ENCODE results near the gene LAMA4.
"Not testable (repeated sequence)": the region's sequence is repeated elsewhere in the genome, so short reads cannot be mapped to it uniquely, and the experiment has no call there.

The LAMA4 gene

GRCh38 chr6:112153926-112154607 is 100.3 kb downstream of the LAMA4 start:
- DNase-seq (ENCODE audit: low spot score): no peak

DNA sequence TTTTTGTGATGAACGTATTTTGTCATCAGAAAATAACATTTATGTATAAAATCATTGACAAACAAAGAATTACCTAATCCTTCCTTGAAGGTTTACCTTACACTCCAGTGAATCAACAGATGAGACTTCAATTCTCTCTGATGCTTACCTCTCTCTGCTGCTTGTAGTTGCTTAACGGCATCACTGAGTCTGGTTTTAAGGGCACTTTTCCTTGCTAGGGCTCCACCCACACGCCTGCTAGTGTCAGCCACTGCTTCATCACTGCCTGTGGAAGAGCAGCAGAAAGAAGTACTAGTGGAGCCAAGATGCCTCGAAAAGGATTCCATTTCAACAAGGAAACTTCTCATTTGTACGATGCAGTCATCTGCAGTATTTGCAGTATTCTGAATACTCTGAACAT is 104.0 kb downstream of the LAMA4 start:
- no peak for DNase-seq (ENCODE audit: low spot score)

DNA sequence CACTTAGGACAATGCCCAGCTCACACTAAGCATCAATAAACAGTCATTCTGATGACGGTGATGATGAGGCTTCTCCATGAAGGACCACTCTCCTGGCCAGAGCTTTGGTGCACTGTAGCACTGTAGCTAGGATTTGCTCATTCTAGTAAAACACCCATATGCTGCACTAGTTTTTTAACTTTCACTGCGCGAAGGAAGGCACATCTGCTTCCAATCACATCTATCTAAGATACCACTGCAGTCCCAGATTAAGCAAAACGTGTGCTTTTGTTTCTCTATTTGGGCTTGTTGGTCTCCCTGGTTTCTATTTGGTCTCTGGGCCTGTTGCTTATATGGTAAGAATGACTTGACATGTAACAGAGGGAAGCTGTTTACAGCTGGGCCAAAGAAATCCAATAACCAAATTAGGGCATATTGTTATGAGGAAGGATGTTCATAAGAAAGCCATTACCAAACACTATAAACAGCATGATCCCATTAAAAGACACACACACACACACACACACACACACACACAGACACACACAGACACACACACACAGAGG is 104.6 kb downstream of the LAMA4 start:
- DNase-seq (ENCODE audit: low spot score): no peak

DNA sequence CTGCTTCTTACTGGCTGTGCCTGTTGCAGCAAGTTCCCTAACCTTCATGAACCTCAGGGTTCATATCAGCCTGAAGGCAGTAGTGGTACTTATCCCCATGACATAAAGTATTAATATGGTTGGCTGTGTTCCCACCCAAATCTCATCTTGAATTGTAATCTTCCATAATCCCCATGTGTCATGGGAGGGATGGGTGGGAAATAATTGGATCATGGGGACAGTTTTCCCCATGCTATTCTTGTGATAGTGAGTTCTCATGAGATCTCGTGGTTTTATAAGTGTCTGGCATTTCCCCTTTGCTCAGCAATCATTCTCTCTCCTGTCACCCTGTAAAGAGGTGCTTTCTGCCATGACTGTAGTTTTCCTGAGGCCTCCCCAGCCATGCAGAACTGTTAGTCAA is 105.1 kb downstream of the LAMA4 start:
- DNase-seq (ENCODE audit: low spot score): no peak

- no peak for DNase-seq (ENCODE audit: low spot score)
Observed at GRCh38 chr6:112148103-112148502, 106.3 kb downstream of the LAMA4 start.

GRCh38 chr6:112145080-112145573 is 109.2 kb downstream of the LAMA4 start:
- no peak for DNase-seq (ENCODE audit: low spot score)

GRCh38 chr6:112144145-112144926 is 110.0 kb downstream of the LAMA4 start:
- no peak for DNase-seq (ENCODE audit: low spot score)

DNA sequence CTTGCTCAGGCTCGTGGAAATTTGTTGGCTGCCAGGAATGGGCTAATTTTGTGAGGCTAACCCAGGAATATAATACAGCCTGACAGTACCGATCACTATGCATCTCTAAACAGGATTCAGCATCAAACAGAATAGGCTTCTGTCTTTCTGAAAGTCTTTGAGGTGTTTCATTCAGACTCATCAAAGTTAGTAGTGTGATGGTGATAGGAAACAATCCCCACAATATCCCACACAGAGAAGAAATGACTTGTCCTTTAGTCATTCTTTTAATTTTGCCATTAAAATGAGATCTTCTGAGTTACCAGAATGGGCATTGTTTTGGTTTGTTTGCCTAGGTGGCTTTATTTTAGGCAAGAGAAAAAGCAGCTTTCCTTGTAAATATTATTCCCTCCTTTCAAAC is 112.7 kb downstream of the LAMA4 start:
- DNase-seq (ENCODE audit: low spot score): no peak

GRCh38 chr6:112139052-112139451 is 115.3 kb downstream of the LAMA4 start:
- no peak for DNase-seq (ENCODE audit: low spot score)

DNA sequence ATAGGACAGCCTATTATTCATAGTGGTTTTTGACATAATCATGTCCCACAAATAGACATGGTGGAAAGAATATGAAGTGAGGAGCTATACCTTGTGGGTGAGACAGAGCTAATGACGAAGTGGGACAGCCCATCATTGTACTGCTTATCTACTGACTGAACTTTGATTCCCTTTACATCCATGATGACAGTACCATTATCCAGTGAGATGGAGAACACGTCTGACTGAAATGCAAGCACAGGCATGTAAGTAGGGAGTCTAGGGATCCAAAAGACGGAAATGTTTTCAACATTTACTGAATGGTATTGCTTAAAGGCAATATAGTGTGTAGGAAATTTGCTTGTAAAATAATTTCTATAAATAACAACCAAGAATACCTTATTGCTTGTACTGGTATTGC is 123.5 kb downstream of the LAMA4 start:
- DNase-seq (ENCODE audit: low spot score): no peak

DNA sequence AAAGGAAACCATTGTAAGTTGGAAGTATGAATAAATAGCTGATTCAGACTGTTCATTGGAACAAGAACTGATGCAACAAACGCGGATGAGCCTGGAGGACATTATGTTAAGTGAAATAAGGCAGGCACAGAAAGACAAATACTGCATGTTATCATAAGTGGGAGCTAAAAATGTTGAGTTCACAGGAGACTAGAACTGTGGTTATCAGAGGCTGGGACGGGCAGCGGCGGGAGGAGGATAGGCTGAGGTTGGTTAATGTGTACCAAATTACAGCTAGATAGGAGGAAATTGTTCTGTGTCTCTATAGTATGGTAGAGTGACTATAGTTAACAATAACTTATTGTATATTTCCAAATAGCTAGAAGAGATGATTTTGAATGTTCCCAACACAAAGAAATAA is 126.2 kb downstream of the LAMA4 start:
- DNase-seq (ENCODE audit: low spot score): no peak

GRCh38 chr6:112123982-112124381 is 130.4 kb downstream of the LAMA4 start:
- DNase-seq (ENCODE audit: low spot score): no peak

DNA sequence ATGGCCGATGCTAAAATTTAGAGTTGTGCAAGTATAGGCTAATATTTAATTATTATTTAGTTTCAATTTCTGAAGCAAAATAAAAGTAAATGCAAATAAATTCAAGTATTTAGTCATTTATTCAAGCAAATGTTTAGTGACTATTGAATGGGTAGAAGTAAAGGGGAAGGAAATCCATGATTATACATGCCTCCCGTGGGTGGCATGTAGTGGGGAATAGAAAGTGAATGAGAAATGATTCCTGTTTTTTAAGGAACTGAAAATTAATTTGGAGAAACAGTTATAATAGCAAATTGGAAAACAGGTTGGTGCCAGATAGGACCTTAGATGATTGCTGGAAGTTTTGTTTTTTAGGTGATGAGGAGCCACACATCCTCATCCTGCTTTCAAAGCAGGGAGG is 131.6 kb downstream of the LAMA4 start:
- no peak for DNase-seq (ENCODE audit: low spot score)

- no peak for DNase-seq (ENCODE audit: low spot score)
Observed at GRCh38 chr6:112118034-112118433, 136.3 kb downstream of the LAMA4 start.

DNA sequence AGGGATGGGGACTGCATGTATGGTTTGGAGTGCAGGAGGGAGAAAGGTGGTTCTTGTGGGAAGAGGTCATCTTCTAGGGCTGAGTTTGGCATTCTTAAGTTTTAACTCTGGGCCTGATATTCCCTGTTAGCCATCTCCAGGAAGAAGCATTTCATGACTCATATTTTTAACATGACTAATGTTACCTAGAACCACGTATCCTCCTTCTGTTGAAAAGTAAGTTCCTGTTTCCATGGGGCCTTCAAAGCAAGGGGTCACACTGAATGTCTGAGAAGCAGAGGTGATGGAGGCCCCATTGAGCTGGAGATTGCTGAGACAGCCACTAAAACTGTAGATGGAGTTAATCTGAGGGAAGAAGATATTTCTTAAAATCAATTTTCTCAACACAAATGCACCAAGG is 136.8 kb downstream of the LAMA4 start:
- no peak for DNase-seq (ENCODE audit: low spot score)

DNA sequence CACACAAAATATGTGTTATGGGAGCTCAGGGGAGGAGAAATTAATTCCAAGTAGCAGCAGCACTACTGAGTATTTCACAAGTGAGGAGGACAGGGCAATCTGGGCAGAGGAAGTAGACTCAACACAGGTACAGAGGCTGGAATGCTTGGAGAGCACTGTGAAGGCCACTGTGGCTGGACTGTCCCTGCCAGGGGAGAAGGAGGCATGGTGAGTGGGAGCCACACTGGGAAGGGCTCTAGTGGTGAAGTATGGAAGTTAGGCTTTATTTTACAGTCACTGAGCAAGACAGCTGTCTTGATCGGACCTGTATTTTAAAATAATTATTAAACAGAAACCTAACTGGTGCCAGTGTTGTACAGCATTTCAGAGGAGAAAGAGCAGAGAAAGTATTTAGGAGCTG is 138.1 kb downstream of the LAMA4 start:
- DNase-seq (ENCODE audit: low spot score): no peak

DNA sequence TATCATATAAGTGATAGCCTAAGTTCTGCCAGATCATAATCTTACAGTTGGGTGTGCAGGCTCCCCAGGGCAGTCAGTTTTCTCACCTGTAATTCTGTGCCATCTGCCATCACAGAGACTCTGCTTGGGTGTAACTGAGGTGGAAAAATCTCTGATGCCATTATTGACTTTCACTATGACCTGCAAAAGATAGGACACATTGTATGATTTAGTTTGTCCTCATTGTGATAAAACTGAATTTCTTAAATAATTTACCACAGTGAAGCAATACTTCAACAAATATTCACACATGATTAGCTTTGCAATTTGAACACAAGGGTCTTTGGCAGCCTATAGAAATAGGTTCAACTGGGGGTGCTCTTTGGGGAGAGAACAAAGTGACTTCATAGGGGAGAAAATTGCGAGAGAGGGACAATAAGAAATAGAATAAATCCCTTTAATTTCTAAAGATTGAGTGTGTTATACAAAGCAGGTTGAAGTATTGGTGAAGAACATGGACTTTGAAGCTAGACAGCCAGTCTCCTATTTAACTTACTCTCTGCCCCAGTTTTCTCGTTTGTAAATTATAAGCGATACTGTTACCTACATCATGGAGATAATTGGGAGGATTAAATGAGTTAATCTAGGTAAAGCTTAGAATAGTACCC is 139.7 kb downstream of the LAMA4 start:
- no peak for DNase-seq (ENCODE audit: low spot score)

GRCh38 chr6:112113918-112114317 is 140.4 kb downstream of the LAMA4 start:
- no peak for DNase-seq (ENCODE audit: low spot score)

GRCh38 chr6:112113431-112113830 is 140.9 kb downstream of the LAMA4 start:
- DNase-seq (ENCODE audit: low spot score): no peak

DNA sequence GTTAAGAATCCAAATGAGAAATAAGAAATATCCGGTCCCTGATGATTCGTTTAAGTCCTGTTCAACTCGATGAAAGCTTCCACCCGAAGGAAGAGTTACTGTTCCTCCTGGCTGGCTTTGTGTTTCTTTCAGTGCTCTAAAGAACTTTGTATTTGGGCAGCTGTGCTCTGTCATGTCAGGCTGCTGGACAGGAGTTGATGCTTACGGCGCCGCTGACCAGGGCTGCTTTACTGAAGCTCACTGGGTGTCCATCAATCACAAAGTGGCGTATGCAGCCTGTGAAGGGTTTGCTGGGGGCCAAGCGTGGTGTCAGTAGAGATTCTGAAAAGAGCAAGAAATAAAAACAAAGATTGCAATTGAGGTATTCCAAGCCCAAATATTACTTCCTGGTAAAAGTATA is 145.1 kb downstream of the LAMA4 start:
- no peak for DNase-seq (ENCODE audit: low spot score)

DNA sequence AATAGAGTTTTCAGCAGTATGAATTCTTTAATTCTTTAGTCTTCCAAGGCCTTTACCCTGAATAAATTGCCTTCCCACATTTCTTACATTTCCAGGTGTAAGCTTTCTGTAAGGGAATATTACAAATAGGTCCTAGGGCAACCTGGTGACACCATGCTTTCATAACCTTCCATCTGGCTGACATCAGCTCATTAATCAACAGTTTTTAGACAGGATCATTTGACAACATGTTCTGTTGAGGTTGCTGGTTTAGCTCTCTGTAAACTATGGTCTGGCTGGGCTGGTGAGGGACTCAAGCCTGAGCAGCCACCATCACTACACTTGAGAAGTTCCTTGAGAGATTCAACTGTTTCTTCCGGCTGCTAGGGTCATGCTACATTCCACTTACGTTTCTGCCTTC is 147.8 kb downstream of the LAMA4 start:
- no peak for DNase-seq (ENCODE audit: low spot score)

GRCh38 chr6:112106026-112106425 is 148.3 kb downstream of the LAMA4 start:
- not testable (repeated sequence) for DNase-seq (ENCODE audit: low spot score)

DNA sequence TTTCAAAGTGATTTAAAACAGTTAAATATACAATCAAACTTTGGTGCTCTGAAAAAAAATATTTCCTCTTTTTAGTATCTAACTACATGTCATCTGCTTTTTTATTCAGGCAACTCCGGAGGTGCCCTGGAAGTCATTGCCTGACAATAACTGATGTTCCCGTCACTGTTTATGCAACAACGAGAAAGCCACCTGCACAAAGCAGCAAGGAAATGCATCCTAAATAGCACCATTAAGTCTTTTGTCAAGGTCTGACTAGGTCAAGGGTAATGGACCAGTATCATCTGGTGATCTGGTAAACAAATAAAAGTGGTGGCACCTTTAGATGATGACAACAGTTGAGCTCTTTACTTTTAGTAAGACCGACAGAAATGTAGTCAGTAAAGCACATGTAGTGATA is 153.8 kb downstream of the LAMA4 start:
- no peak for DNase-seq (ENCODE audit: low spot score)
